ENCODE measurements around the gene PEX6.

PEX6 gene

DNA sequence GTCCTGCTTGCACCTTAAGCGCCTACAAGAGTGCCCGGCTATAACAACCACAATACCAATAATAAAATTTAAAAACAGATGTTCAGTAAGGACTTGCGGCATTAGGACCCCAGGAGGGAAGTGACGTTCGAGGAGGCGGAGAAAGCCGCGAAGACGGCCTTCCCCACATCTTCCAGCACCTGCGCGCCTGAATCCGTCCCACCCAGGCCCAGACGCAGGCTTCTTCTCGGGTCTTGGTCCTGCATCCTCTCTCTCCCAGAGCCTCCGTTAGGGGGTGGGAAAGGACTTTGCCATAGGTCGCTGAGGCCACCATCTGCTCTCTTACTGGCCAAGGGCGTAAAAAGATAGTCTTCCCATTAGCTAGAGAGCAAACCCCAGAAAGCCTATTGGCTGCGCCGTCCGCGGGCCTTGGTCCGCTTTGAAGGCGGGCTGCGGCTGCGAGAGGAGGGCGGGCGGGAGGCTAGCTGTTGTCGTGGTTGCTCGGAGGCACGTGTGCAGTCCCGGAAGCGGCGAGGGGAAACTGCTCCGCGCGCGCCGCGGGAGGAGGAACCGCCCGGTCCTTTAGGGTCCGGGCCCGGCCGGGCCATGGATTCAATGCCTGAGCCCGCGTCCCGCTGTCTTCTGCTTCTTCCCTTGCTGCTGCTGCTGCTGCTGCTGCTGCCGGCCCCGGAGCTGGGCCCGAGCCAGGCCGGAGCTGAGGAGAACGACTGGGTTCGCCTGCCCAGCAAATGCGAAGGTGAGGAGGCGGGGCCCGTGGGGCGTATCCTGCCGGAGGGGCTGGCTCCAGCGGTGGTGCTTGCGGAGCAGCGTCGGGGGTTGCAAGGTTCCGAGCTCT is 49.8 kb downstream of the PEX6 start, which contains the start of gene CNPY3:
Gene CNPY3 (plus strand): TSS at position 495 of the 835 bp plus-strand sequence. CDS start 91 bp downstream, at position 586.
- DNase-seq: peak; percentile 80 to 92

DNA sequence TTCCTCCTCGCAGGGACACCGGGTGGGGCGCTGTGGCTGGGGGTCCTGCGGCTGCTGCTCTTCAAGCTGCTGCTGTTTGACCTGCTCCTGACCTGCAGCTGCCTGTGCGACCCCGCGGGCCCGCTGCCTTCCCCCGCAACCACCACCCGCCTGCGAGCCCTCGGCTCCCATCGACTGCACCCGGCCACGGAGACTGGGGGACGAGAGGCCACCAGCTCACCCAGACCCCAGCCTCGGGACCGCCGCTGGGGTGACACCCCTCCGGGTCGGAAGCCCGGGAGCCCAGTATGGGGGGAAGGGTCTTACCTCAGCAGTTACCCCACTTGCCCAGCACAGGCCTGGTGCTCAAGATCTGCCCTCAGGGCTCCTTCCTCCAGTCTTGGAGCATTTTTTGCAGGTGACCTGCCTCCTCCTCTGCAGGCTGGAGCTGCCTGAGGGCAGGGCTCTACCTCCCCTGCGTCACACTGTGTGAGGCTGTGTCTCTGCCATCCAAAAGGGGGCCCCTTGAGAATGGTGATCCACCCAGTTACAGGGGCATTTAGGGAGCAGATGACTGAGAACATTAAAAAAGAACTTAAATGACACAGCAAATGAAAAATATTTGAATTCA is 53.6 kb downstream of the PEX6 start:
- DNase-seq: no peak

DNA sequence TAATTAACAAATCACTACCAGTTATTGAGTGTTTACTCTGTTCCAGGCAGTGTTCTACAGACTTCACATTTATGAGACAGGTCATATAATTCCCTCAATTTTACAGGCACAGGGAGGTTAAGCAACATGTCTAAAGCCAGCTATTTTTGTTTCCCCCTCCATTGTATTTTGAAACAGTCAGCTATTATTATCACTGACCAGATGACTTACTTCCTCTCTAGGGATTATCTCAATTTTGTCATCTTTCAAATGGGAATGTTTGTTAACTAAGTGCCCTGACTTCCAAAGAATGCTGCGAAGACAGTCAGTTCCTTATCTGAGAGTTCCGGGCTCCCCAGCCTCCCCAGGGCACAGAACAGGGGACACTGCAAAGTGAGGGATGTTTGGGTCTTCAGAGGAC is 55.3 kb downstream of the PEX6 start:
- DNase-seq: no peak

DNA sequence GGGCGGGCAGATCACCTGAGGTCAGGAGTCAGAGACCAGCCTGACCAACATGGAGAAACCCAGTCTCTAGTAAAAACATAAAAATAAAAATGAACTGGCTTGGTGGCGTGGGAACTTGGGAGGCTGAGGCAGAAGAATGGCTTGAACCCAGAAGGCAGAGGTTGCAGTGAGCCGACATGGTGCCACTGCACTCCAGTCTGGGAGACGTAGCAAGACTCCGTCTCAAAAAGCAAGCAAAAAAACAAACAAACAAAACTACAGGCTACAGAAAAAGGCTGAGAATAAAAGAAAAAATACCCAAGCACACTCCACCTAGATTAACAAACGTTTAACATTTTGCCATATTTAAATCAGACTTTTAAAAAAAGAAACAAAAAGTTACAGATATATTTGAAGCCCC is 57.2 kb downstream of the PEX6 start:
- no peak for DNase-seq

DNA sequence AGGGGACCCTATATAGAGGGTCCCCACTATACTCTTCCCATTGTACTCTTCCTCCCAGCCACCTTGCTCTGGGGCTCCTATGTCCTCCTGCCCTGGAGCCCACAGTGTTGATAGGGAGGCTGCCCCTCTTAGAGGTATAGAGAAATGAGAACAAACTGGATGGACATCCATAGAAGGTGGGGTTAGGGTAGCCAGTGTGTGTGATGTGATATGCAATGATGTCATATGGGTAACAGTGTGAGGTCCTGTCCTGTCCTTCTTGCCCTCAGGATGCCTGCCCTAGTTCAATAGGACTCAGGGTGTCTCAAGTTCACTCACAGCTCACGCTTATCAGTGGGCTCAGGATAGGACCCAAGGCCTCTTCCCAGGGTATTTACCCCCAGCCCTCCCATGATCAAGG is 62.7 kb downstream of the PEX6 start:
- no peak for DNase-seq

DNA sequence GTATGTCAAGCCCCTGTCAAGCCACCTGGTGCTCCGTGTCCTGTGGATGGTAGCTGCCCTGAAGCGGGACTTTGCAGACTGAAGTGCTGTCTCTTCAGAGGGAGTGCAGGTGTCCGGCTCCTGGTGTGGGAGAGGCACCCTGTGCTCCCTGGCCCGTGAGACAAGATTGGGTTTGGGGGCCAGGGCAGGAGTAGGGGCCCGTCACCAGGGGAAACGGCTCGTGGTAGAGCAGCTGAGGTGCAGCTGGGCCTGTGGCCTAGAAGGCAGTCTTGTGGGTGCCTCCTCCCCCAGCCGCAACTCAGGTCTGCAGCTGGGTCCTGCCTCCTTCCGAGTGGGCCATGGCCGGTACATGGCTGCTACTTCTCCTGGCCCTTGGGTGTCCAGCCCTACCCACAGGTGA is 63.2 kb downstream of the PEX6 start, which contains the start of gene PTCRA:
Gene PTCRA (plus strand): TSS at position 322 of the 400 bp plus-strand sequence. CDS start 17 bp downstream, at position 339.
- DNase-seq: no peak

DNA sequence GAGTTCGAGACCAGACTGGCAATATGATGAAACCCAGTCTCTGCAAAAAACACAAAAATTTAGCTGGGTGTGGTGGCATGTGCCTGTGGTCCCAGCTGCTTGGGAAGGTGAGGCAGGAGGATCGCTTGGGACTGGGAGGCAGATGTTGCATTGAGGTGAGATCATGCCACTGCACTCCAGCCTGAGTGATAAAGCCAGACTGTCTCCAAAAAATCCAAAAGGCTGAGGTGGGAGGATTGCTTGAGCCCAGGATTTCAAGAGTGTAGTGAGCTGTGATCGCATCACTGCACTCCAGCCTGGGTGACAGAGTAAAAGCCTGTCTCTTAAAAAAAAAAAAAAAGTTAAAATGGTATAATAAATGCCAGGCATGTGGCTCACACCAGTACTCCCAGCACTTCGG is 64.4 kb downstream of the PEX6 start:
- no peak for DNase-seq

All from NCI-H187 (cell line).